SU-DHL-6 (cell line): Measurements from ENCODE around the gene ALKBH5.

ENCODE experiments used
- H2AFZ ChIP-seq: fragments of 200-600 bp; sonication (generic); 2 replicates; pipeline ENCODE4 v1.6.1; 2014; ENCODE audit warnings: low read depth, mild to moderate bottlenecking, moderate library complexity, mixed read lengths, antibody characterized with exemption, low read length; ENCODE audit not compliant: severe bottlenecking
- H3F3A ChIP-seq: fragments of 200-600 bp; shearing (Covaris generic); 2 replicates; pipeline ENCODE4 v1.6.0; 2016; ENCODE audit warnings: antibody characterized with exemption, mild to moderate bottlenecking; ENCODE audit not compliant: insufficient read depth
- H3K27ac ChIP-seq: fragments of 200-600 bp; sonication (generic); 2 replicates; pipeline ENCODE4 v1.5.1; 2016; ENCODE audit warnings: low read depth, mild to moderate bottlenecking, low read length, moderate library complexity, mixed read lengths
- H3K27me3 ChIP-seq: fragments of 200-600 bp; sonication (generic), shearing (Covaris generic); 2 replicates; pipeline ENCODE4 v1.6.0; 2014; ENCODE audit warnings: mild to moderate bottlenecking, low read length
- H3K36me3 ChIP-seq: fragments of 200-600 bp; sonication (generic); 2 replicates; pipeline ENCODE4 v1.6.1; 2014; ENCODE audit warnings: mild to moderate bottlenecking, low read length, mixed read lengths
- H3K4me2 ChIP-seq: fragments of 300-600, 200-600 bp; shearing (Covaris generic), sonication (generic); 2 replicates; pipeline ENCODE4 v1.6.0; 2014; ENCODE audit warnings: low read length, low read depth, mild to moderate bottlenecking; ENCODE audit not compliant: poor library complexity, severe bottlenecking
- H3K4me3 ChIP-seq: fragments of 200-600 bp; sonication (generic); 2 replicates; pipeline ENCODE4 v1.5.1; 2014; ENCODE audit warnings: antibody characterized with exemption, low read length, mild to moderate bottlenecking, mixed read lengths; ENCODE audit not compliant: insufficient read depth, poor library complexity, severe bottlenecking
- H3K79me2 ChIP-seq: fragments of 200-600 bp; sonication (generic); 2 replicates; pipeline ENCODE4 v1.6.1; 2014; ENCODE audit warnings: mild to moderate bottlenecking, low read length, moderate library complexity; ENCODE audit not compliant: insufficient read depth
- H3K9ac ChIP-seq: fragments of 200-600 bp; sonication (generic); 2 replicates; pipeline ENCODE4 v1.7.0; 2014; ENCODE audit warnings: mild to moderate bottlenecking, low read length
- H3K9me2 ChIP-seq: fragments of 200-600 bp; sonication (generic); replicated peaks from 2 replicates; pipeline ENCODE4 v1.6.1; 2014; ENCODE audit warnings: low read length; ENCODE audit not compliant: insufficient read depth
- H3K9me3 ChIP-seq: fragments of 200-600 bp; sonication (generic); 2 replicates; pipeline ENCODE4 v1.6.1; 2014; ENCODE audit warnings: low read length, mixed read lengths; ENCODE audit not compliant: insufficient read depth
- H4K20me1 ChIP-seq: fragments of 200-600 bp; sonication (generic); 2 replicates; pipeline ENCODE4 v1.6.1; 2014; ENCODE audit warnings: low read depth, mild to moderate bottlenecking, antibody characterized with exemption, low read length, moderate library complexity, mixed read lengths
- EZH2phosphoT487 ChIP-seq: fragments of 200-600 bp; sonication (generic), shearing (Covaris generic); conservative IDR thresholded peaks from 2 replicates; pipeline ENCODE4 v1.6.1; 2018; ENCODE audit warnings: mild to moderate bottlenecking, antibody characterized with exemption, low read length, moderate library complexity, mixed read lengths
- TF ChIP-seq, protein P1 (sequence below): fragments of 200-600 bp; sonication (generic); IDR thresholded peaks from one replicate; pipeline ENCODE4 v1.5.1; 2017; ENCODE audit warnings: antibody characterized with exemption, mild to moderate bottlenecking, low read length, moderate library complexity; ENCODE audit not compliant: insufficient read depth, poor library complexity, severe bottlenecking

Gene ALKBH5

DNA sequence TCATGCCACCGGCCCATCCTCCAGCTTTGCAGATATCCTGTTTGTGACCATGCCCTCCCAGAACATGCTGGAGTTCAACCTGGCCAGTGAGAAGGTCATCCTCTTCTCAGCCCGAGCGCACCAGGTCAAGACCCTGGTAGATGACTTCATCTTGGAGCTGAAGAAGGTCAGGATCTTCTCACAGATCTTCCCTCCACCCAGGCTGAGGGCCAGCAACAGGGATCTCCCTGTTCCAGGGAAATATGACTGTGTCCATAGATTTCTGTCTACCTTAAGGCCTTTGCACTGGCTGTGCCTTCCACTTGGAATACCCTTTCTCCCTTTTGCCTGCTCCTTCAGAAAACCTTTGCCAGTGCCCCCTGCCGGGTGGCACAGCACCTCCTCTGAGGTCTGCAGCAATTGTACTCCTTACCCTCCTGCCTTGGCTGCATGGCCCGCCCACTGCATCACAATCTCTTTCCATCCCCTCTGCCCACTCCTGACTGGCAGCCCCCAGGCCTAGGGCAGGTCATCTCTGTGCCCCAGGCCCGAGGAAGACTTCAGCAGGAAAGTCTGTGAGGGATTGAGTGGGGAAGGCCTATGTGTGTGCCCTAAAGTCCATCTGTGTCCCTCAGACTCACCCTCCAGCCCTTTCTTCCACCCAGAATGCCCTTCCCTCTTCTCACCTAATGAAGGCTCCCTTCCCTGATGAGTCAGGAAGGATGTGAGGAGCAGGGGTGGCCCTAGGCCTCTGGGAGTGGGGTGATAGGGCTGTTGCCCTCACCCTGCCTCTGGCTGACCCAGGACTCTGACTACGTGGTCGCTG lies 27.3 kb upstream of the ALKBH5 start:
- H3F3A ChIP-seq: no peaks in the 10 kb centered on the region
- TF ChIP-seq EZH2phosphoT487: no peak
- TF ChIP-seq, protein P1, sequence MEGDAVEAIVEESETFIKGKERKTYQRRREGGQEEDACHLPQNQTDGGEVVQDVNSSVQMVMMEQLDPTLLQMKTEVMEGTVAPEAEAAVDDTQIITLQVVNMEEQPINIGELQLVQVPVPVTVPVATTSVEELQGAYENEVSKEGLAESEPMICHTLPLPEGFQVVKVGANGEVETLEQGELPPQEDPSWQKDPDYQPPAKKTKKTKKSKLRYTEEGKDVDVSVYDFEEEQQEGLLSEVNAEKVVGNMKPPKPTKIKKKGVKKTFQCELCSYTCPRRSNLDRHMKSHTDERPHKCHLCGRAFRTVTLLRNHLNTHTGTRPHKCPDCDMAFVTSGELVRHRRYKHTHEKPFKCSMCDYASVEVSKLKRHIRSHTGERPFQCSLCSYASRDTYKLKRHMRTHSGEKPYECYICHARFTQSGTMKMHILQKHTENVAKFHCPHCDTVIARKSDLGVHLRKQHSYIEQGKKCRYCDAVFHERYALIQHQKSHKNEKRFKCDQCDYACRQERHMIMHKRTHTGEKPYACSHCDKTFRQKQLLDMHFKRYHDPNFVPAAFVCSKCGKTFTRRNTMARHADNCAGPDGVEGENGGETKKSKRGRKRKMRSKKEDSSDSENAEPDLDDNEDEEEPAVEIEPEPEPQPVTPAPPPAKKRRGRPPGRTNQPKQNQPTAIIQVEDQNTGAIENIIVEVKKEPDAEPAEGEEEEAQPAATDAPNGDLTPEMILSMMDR: peak; percentile 19
- no peaks in the 10 kb centered on the region for H4K20me1 ChIP-seq

DNA sequence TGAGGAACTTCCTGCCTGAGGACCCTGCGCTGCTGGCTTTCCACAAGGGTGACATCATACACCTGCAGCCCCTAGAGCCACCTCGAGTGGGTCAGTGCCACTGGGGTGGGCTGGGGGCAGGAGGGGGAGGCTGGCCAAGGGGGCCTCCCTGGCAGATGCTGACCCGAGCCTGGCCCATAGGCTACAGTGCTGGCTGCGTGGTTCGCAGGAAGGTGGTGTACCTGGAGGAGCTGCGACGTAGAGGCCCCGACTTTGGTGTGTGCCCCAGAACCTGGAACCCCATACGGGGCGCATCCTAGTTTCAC lies 26.7 kb upstream of the ALKBH5 start:
- TF ChIP-seq, protein P1: no peak
- no peak for TF ChIP-seq EZH2phosphoT487
- H3K4me2 ChIP-seq: no peak overlapping the region
- H3K9me2 ChIP-seq: no peaks in the 10 kb centered on the region
- H3K4me3 ChIP-seq: no peak overlapping the region
- H3K9ac ChIP-seq: no peak overlapping the region
- H3K27me3 ChIP-seq: no peaks in the 10 kb centered on the region
- no peak overlapping the region for H3K27ac ChIP-seq
- H3K9me3 ChIP-seq: no peaks in the 10 kb centered on the region
- H3K36me3 ChIP-seq: no peaks in the 10 kb centered on the region
- no peaks in the 10 kb centered on the region for H3K79me2 ChIP-seq
- H2AFZ ChIP-seq: no peak overlapping the region
- H4K20me1 ChIP-seq: no peaks in the 10 kb centered on the region
- H3F3A ChIP-seq: no peaks in the 10 kb centered on the region

More for the DNA sequence above, 27.3 kb upstream of the ALKBH5 start:
- H2AFZ ChIP-seq: no peak overlapping the region
- no peak overlapping the region for H3K4me2 ChIP-seq
- H3K27me3 ChIP-seq: no peaks in the 10 kb centered on the region
- H3K27ac ChIP-seq: no peak overlapping the region
- H3K36me3 ChIP-seq: no peaks in the 10 kb centered on the region
- no peaks in the 10 kb centered on the region for H3K9me3 ChIP-seq
- H3K9me2 ChIP-seq: no peaks in the 10 kb centered on the region
- H3K9ac ChIP-seq: no peak overlapping the region
- H3K4me3 ChIP-seq: no peak overlapping the region
- no peaks in the 10 kb centered on the region for H3K79me2 ChIP-seq

DNA sequence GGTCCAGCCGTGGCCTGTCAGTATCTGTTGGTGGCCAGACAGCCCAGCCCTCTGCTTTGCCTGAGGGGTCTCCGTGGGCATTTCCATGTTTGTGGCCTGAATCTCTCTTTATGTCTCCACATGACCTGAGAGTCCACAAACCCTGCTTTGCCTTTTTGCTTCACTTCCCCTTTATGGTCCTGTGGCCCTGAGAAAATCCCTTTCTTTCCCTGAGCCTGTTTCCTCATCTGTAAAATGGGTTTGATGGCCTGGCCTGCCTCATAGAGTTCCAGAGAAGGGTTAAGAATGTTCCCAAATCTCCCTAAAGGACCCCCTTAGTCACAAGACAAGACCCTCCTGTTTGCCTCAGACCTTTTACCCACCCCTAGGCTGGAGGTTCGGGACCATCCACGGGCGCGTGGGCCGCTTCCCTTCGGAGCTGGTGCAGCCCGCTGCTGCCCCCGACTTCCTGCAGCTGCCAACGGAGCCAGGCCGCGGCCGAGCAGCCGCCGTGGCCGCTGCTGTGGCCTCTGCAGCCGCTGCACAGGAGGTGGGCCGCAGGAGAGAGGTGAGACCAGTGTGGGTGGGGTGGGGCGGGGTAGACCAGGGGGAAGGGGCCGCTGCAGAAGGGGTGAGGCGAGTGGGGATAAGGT lies 26.2 kb upstream of the ALKBH5 start:
- no peaks in the 10 kb centered on the region for H3F3A ChIP-seq
- no peak overlapping the region for H3K4me3 ChIP-seq
- TF ChIP-seq, protein P1: no peak
- no peak for TF ChIP-seq EZH2phosphoT487
- no peaks in the 10 kb centered on the region for H3K9me3 ChIP-seq
- no peaks in the 10 kb centered on the region for H3K27me3 ChIP-seq
- no peak overlapping the region for H2AFZ ChIP-seq
- no peak overlapping the region for H3K9ac ChIP-seq
- H3K27ac ChIP-seq: no peak overlapping the region
- H3K9me2 ChIP-seq: no peaks in the 10 kb centered on the region
- H4K20me1 ChIP-seq: no peaks in the 10 kb centered on the region
- H3K79me2 ChIP-seq: no peaks in the 10 kb centered on the region
- H3K4me2 ChIP-seq: peak overlapping the region; percentile 60
- H3K36me3 ChIP-seq: no peaks in the 10 kb centered on the region
